Activated T-helper 9 cell treated with anti-CD3 and anti-CD28 coated beads, Interleukin-2, amount 50 U/mL, for 16 hours (primary cell): ENCODE data around the gene TIPARP.
"Not testable (repeated sequence)": the region's sequence is repeated elsewhere in the genome, so short reads cannot be mapped to it uniquely, and the experiment has no call there.

Experiments
- DNase-seq: peaks from one replicate; pipeline ENCODE4 v3.0.0-alpha.2; 2020; ENCODE audit warnings: low read depth

Gene TIPARP

DNA sequence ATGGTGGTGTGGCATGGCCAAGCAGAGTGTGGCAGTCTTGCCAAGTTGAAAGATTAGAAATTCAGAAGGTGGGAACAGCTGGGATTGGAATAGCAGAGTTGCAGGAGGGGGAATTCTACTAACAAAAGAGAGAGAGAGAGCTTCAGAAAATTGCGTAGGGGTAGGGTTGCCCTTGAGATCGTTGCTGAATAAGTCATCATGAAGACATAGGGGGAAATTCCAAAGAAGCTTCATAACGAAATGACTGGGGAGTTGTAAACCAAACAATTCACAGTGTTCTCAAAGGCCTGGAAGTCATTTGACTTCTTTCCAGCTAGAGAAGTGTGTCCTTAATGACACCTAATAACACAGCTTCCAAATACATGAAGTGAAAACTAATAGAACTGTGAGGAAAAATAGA is 26.3 kb upstream of the TIPARP start:
- no peak for DNase-seq

DNA sequence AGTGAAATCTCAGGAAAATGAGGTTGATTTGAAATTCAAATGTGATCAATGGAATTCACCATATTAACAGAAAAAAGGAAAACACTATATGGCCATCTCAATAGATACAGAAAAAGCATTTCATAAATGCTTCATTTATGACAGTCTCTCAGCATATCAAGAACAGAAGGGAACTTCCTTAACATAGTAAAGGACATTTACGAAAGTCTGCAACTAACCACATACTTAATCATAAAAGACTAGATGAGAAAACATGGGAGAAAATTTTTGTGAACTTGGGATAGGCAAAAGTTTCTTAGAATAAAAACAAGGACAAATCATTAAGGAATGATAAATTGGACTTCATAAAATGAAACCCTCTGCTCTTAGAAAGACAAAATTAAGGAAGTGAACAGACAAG is 24.7 kb upstream of the TIPARP start:
- DNase-seq, result no peak

- DNase-seq, result not testable (repeated sequence)
Measured at GRCh38 chr3:156652661-156653060, 21.7 kb upstream of the TIPARP start.

DNA sequence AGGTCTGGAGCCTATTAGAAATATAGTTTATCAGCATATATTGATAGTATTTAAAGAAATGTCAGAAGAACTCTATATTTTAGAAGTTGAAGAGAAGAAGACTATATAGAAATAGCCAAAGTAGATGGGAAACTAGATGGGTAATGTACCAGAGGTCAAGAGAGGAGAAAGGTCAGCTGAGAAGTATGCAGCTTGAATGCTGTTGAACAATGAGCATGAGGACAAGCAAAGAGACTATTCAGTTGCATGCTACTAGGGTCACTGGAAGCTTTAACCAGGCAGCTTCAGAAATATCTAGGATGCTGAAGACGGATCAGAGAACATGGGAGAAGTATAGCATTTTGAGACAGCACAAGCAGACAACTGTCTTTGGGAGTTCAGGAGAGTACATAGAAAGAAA is 19.6 kb upstream of the TIPARP start:
- DNase-seq, result no peak

DNA sequence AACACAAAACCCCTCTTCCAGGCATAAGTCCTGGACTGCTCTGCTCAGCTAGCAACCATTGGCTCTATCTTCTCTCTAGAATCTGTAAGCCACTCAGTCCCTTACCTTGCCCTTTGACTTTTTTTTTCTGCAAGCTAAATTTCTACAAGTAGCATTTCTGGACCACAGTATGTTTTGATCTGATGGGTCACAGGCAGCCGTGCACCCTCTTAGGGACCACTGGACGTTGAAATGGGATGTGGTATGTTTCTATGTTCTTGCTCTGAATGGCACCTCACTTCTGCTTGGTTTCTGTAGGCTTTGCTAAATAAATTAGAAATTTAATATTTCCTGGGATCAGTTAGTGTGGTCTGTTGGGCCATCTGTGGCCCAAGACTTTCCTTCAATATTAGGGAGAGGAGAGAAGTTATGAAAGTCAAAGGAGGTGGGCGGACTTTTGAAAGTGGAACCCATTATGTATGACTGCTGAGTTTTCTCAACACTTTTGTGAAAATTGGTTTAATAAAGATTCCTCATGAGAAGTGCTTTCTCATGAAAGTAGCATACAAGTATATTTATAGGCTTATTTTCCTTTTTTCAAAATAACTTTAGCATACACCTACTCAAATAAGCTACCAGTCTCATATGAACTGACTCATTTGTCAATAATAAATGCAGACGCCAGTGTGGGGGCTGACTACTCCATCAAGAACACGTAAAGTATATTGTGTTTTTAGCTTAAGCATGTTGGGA is 18.4 kb upstream of the TIPARP start:
- no peak for DNase-seq

- DNase-seq, result no peak
Measured at GRCh38 chr3:156657440-156657839, 16.9 kb upstream of the TIPARP start.

GRCh38 chr3:156657862-156658731 is 16.3 kb upstream of the TIPARP start:
- DNase-seq, result no peak

- no peak for DNase-seq
Measured at GRCh38 chr3:156658732-156659090, 15.7 kb upstream of the TIPARP start.

GRCh38 chr3:156659260-156659659 is 15.1 kb upstream of the TIPARP start:
- no peak for DNase-seq

GRCh38 chr3:156661155-156661554 is 13.2 kb upstream of the TIPARP start:
- no peak for DNase-seq

DNA sequence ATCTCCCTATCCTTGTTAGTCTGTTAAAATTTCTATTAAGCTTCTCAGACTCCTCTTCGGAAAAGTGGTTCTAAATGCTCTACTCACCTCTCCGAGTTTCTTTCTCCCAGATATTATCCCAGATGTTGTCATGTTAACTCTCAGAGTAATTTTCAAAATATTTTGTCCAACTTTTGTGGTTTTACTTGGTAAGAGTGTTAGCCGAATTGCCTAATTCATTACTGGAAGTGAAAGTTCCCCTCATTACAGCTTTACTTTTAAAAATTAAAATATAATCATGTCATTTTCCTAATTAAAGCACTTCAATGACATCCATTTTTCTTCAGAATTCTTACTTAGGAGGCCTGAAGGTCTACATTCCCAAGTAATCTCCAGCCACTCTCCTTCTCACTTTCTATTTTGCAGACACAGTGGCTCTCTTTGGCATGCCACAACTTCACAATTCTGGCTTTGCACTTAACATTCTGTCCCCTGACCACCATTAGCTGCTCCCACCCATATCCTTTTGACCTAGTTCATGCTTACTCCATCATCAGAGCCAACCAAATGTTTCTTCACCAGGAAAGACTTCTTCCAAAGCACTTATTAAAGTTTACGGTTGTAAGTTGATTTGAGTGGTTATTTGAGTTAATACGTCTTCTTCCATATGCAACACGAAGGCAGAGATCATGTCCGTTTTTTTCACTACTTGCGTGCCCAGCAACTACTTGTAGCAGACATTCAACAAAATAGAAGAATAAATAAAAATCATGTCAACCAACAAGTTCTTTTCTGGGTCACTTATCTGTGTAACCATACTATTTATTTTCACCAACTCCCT is 10.2 kb upstream of the TIPARP start:
- no peak for DNase-seq

GRCh38 chr3:156664831-156665178 is 9.6 kb upstream of the TIPARP start:
- no peak for DNase-seq

DNA sequence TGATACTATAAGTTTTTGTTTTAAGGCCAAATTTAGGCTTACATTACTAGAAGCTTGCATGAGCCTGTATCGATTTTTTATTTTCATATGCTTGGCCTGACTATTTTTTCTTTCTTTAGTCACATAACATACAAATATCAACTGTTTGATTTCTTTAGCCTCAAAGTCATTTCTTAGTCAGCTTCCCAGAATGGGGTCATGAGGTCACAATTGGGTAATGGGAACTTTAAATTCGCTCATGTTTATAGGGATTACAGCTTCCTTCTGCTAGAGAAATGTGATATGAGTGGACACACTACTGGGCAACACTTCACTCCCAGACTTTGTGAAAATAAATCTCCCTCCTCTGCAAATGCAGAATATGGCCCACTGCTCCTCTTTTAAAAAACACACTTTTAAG is 9.1 kb upstream of the TIPARP start:
- DNase-seq, result no peak

GRCh38 chr3:156666073-156666472 is 8.3 kb upstream of the TIPARP start:
- DNase-seq, result no peak

GRCh38 chr3:156668073-156668763 is 6.2 kb upstream of the TIPARP start:
- no peak for DNase-seq

DNA sequence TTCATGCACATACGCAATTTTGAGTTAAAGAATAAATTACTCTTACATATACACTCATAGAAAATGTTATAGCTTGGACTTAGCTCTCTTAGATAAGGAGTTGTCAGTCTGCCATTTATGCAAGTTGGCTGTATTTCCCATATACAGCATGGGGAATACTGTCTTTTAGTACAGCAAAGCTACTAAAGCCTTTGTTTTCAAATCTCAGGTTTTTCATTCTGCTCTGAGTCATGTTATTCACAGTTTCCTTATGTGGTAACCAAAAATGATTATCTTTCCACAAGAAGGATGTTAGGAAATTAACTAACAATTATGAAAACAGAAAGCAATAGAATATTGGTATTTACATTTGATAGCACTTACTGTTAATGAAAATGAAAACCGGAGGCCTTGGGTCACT is 4.3 kb upstream of the TIPARP start:
- no peak for DNase-seq

GRCh38 chr3:156670652-156671051 is 3.7 kb upstream of the TIPARP start:
- no peak for DNase-seq

DNA sequence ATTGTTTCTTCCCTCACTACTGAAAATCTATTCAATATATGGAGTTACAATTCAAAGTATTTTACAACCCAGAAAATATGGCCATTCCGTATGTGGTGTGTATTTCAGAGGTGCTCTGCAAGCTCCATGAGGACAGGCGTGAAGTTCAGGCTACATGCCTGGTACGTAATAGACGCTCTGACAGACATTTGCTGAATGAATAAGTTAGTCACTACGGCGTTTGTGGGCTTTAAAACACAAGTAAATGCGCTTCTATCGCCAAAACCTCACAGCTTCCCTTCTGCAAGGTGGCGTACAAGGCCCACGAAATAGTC is 701 bp upstream of the TIPARP start:
- DNase-seq, result no peak

DNA sequence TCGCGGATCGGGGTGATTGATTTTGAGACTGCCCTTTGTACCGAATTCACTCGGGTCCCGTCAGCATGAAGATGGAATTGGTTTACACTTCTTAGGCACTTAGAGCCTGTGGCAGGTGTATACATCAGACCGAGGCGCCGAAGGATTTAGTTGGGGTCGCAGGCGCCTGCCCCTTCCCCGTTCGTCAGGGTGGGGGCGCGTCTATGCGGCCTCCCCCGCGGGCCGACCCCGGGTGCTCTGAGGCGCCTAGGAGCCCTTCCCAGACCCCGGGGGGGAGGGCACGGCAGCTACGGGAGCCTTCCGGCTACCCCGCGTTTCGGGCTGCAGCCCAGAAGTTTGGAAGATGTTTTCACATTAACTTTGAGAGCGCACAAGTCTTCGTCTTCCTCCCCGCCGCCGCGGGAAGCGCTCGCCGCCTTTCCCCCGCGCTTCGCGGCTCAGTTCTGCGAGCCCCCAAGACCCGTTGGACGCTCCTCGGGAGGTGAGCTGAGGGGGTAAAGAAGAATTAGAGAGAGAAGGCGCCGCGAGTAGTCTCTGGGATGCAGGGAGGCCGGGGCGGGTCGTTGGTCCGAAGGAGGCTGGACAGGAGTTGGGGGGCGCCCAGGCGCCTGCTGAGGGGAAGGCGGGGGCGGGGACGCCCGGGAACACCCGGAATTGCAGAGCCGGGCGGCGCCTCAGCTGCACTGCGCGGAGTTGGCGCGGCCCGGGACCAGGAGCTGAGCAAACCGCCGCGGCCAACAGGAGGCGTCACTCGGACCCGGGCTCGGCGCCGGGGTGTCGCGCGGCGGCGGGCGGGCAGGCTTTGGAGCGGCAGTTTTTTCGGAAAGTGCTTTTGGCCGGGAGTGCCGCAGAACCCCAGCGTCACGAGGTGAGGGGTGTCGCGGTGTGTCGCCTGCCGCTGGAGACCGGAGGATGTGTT is 780 bp downstream of the TIPARP start:
- peak; percentile 21 for DNase-seq

GRCh38 chr3:156675830-156676767 is 1.7 kb downstream of the TIPARP start:
- peak; percentile 11 for DNase-seq
